Measurements from ENCODE around the gene HOXA3. TPM values are rescaled to one million over a fixed set of nuclear protein-coding genes. Genes with fewer than 3 reads are reported as not detected.

HOXA3 gene
- total and polyA plus RNA-seq, 9 of the 15 experiments (the other 6 are each of a cell fraction or from before 2014, with no cell fraction given), result 0.04 to 0.13 TPM; not detected in 7

DNA sequence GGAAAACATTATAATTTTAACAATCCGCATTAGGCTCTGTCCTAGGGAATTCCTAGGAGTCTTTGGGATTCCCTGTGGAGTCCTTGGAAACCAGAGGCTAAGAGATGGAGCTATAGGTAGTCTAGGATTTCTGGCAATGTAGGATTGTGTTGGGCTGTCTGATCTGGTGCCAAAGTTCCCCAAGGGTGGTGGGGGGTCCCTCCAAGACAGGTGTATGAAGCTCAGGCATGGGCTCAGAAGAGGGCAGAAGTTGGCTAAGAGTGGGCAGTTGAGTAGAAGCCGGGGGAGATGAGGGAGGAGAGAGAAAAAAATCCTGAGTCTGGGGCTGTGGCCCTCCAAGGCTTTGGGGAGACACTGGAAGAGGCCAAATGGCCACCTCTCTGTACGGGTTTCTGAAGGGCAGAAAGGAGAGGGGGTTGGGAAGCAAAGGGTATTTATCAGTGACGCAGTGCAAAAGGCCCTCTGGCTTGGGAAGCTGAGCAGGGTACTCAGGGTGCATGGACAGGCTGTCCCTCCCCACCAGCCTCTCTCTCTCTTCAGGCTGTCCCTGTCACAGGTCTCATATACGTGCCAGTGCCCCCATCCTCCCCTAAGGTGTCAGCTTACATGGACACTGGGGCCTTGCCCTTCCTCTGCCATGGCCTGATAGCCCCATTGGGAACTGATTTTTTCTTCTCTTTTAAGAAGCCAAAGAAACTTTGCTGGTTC lies 5.7 kb downstream of the HOXA3 start (continued):
- TF ChIP-seq, protein P1, sequence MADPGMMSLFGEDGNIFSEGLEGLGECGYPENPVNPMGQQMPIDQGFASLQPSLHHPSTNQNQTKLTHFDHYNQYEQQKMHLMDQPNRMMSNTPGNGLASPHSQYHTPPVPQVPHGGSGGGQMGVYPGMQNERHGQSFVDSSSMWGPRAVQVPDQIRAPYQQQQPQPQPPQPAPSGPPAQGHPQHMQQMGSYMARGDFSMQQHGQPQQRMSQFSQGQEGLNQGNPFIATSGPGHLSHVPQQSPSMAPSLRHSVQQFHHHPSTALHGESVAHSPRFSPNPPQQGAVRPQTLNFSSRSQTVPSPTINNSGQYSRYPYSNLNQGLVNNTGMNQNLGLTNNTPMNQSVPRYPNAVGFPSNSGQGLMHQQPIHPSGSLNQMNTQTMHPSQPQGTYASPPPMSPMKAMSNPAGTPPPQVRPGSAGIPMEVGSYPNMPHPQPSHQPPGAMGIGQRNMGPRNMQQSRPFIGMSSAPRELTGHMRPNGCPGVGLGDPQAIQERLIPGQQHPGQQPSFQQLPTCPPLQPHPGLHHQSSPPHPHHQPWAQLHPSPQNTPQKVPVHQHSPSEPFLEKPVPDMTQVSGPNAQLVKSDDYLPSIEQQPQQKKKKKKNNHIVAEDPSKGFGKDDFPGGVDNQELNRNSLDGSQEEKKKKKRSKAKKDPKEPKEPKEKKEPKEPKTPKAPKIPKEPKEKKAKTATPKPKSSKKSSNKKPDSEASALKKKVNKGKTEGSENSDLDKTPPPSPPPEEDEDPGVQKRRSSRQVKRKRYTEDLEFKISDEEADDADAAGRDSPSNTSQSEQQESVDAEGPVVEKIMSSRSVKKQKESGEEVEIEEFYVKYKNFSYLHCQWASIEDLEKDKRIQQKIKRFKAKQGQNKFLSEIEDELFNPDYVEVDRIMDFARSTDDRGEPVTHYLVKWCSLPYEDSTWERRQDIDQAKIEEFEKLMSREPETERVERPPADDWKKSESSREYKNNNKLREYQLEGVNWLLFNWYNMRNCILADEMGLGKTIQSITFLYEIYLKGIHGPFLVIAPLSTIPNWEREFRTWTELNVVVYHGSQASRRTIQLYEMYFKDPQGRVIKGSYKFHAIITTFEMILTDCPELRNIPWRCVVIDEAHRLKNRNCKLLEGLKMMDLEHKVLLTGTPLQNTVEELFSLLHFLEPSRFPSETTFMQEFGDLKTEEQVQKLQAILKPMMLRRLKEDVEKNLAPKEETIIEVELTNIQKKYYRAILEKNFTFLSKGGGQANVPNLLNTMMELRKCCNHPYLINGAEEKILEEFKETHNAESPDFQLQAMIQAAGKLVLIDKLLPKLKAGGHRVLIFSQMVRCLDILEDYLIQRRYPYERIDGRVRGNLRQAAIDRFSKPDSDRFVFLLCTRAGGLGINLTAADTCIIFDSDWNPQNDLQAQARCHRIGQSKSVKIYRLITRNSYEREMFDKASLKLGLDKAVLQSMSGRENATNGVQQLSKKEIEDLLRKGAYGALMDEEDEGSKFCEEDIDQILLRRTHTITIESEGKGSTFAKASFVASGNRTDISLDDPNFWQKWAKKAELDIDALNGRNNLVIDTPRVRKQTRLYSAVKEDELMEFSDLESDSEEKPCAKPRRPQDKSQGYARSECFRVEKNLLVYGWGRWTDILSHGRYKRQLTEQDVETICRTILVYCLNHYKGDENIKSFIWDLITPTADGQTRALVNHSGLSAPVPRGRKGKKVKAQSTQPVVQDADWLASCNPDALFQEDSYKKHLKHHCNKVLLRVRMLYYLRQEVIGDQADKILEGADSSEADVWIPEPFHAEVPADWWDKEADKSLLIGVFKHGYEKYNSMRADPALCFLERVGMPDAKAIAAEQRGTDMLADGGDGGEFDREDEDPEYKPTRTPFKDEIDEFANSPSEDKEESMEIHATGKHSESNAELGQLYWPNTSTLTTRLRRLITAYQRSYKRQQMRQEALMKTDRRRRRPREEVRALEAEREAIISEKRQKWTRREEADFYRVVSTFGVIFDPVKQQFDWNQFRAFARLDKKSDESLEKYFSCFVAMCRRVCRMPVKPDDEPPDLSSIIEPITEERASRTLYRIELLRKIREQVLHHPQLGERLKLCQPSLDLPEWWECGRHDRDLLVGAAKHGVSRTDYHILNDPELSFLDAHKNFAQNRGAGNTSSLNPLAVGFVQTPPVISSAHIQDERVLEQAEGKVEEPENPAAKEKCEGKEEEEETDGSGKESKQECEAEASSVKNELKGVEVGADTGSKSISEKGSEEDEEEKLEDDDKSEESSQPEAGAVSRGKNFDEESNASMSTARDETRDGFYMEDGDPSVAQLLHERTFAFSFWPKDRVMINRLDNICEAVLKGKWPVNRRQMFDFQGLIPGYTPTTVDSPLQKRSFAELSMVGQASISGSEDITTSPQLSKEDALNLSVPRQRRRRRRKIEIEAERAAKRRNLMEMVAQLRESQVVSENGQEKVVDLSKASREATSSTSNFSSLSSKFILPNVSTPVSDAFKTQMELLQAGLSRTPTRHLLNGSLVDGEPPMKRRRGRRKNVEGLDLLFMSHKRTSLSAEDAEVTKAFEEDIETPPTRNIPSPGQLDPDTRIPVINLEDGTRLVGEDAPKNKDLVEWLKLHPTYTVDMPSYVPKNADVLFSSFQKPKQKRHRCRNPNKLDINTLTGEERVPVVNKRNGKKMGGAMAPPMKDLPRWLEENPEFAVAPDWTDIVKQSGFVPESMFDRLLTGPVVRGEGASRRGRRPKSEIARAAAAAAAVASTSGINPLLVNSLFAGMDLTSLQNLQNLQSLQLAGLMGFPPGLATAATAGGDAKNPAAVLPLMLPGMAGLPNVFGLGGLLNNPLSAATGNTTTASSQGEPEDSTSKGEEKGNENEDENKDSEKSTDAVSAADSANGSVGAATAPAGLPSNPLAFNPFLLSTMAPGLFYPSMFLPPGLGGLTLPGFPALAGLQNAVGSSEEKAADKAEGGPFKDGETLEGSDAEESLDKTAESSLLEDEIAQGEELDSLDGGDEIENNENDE (IDR thresholded peaks at IDR 0.05; ENCODE audit: low read depth, low read length), result no peak
- TF ChIP-seq MCM5 (IDR thresholded peaks at IDR 0.05; ENCODE audit: low read depth) (no peak), KLF6 (CRISPR knock-in tag; IDR thresholded peaks at IDR 0.05; ENCODE audit: borderline replicate concordance) (no peak)
- TF ChIP-seq, protein P2, sequence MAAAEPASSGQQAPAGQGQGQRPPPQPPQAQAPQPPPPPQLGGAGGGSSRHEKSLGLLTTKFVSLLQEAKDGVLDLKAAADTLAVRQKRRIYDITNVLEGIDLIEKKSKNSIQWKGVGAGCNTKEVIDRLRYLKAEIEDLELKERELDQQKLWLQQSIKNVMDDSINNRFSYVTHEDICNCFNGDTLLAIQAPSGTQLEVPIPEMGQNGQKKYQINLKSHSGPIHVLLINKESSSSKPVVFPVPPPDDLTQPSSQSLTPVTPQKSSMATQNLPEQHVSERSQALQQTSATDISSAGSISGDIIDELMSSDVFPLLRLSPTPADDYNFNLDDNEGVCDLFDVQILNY (CRISPR knock-in tag; IDR thresholded peaks at IDR 0.05), result no peak
- TF ChIP-seq, protein P3, sequence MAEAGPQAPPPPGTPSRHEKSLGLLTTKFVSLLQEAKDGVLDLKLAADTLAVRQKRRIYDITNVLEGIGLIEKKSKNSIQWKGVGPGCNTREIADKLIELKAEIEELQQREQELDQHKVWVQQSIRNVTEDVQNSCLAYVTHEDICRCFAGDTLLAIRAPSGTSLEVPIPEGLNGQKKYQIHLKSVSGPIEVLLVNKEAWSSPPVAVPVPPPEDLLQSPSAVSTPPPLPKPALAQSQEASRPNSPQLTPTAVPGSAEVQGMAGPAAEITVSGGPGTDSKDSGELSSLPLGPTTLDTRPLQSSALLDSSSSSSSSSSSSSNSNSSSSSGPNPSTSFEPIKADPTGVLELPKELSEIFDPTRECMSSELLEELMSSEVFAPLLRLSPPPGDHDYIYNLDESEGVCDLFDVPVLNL (CRISPR knock-in tag; IDR thresholded peaks at IDR 0.05; ENCODE audit: low read depth), result no peak

Measured in K562 (cell line).